Endothelial cell of umbilical vein (primary cell): ENCODE measurements around the gene NDUFAF2. TPM values are rescaled to one million over a fixed set of nuclear protein-coding genes. Genes with fewer than 3 reads are reported as not detected.

ENCODE experiments used
- BruUV-seq: library from RNA; stranded (reverse); fragments of 400-500 nt; replicated peaks from 2 replicates; lab custom pipeline; 2021; lab: Mats Ljungman, UMichigan
- CTCF ChIA-PET: fragments of 300-600, 350-600 bp; sonication (Branson Sonifier 250); formaldehyde crosslinking; loops from one replicate; lab custom pipeline; 2021; ENCODE audit warnings: antibody characterized with exemption, inconsistent platforms; lab: Charles Lee
- POLR2A ChIA-PET: fragments of 300-600, 350-600 bp; sonication (Branson Sonifier 250); formaldehyde crosslinking; loops from one replicate; lab custom pipeline; 2021; ENCODE audit warnings: antibody characterized with exemption, inconsistent platforms; lab: Charles Lee
- DNase-seq: peaks from one replicate; pipeline ENCODE4 v3.0.0-alpha.2; 2011; ENCODE audit warnings: low read depth, low spot score
- FAIRE-seq: peaks from 2 replicates; lab custom pipeline; 2011; peaks lifted over from hg19 to GRCh38; lab: Jason Lieb, UNC
- H2AFZ ChIP-seq: 2 replicates; pipeline ENCODE4 v1.6.0; 2012; ENCODE audit warnings: low read depth, low read length, control low read depth, inconsistent platforms
- H3K27ac ChIP-seq: 2 replicates; pipeline ENCODE4 v1.5.1; 2011; ENCODE audit warnings: low read depth, mild to moderate bottlenecking, control low read depth, low read length, moderate library complexity; ENCODE audit not compliant: insufficient read depth
- H3K27me3 ChIP-seq, 2 experiments: 2 replicates each; pipeline versions ENCODE4 v1.6.0 to v1.6.1; 2011; ENCODE audit warnings: low read length in 2 of 2, mixed read lengths in 1 of 2; ENCODE audit not compliant: control insufficient read depth in 2 of 2, insufficient read depth in 2 of 2
- H3K36me3 ChIP-seq, 2 experiments: 2 replicates in 1 of 2; 3 replicates in 1 of 2; pipeline ENCODE4 v1.5.1; 2011; ENCODE audit warnings: low read length in 2 of 2, mild to moderate bottlenecking in 1 of 2, moderate library complexity in 1 of 2; ENCODE audit not compliant: control insufficient read depth in 2 of 2, insufficient read depth in 2 of 2; ENCODE audit errors: extremely low read depth in 1 of 2
- H3K4me1 ChIP-seq: 3 replicates; pipeline ENCODE4 v1.5.1; 2011; ENCODE audit warnings: mild to moderate bottlenecking, low read length; ENCODE audit not compliant: control insufficient read depth, insufficient read depth; ENCODE audit errors: extremely low read depth
- H3K4me2 ChIP-seq: 2 replicates; pipeline ENCODE4 v1.6.1; 2011; ENCODE audit warnings: low read length, control low read depth, mixed read lengths; ENCODE audit not compliant: insufficient read depth
- H3K4me3 ChIP-seq, 3 experiments: fragments of 200-600 bp in 1 of 3; sonication (generic), shearing (Covaris generic) in 1 of 3; replicated peaks in 1 of 3; 2 replicates each; pipeline ENCODE4 v1.5.1; 2011 to 2016; ENCODE audit warnings: control low read depth in 3 of 3, low read length in 3 of 3, mild to moderate bottlenecking in 2 of 3, inconsistent platforms in 1 of 3, low read depth in 1 of 3, moderate library complexity in 1 of 3; ENCODE audit not compliant: insufficient read depth in 1 of 3
- H3K79me2 ChIP-seq: 2 replicates; pipeline ENCODE4 v1.6.0; 2012; ENCODE audit warnings: low read length, inconsistent platforms; ENCODE audit not compliant: control insufficient read depth, insufficient read depth
- H3K9ac ChIP-seq: replicated peaks from 2 replicates; pipeline ENCODE3; 2011; ENCODE audit warnings: low read length, control low read depth; ENCODE audit not compliant: insufficient read depth; ENCODE audit errors: extremely low read depth
- H3K9me1 ChIP-seq: replicated peaks from 3 replicates; pipeline ENCODE4 v1.6.0; 2011; ENCODE audit warnings: mild to moderate bottlenecking, low read length; ENCODE audit not compliant: control insufficient read depth, insufficient read depth; ENCODE audit errors: extremely low read depth
- H3K9me3 ChIP-seq: replicated peaks from 2 replicates; pipeline ENCODE4 v1.5.1; 2012; ENCODE audit warnings: low read length, inconsistent platforms; ENCODE audit not compliant: control insufficient read depth, insufficient read depth
- H4K20me1 ChIP-seq: replicated peaks from 2 replicates; pipeline ENCODE3; 2011; ENCODE audit warnings: mild to moderate bottlenecking, low read length; ENCODE audit not compliant: control insufficient read depth, insufficient read depth; ENCODE audit errors: extremely low read depth
- EZH2 ChIP-seq: IDR thresholded peaks from 2 replicates; pipeline ENCODE4 v1.6.1; 2012; ENCODE audit warnings: borderline replicate concordance, low read depth, mild to moderate bottlenecking, moderate library complexity, low read length, inconsistent platforms; ENCODE audit not compliant: severe bottlenecking
- FOS ChIP-seq: IDR thresholded peaks from 2 replicates; pipeline ENCODE4 v1.6.1; 2011; ENCODE audit warnings: mild to moderate bottlenecking, low read length, moderate library complexity, borderline replicate concordance; ENCODE audit not compliant: insufficient read depth
- GATA2 ChIP-seq: IDR thresholded peaks from 2 replicates; pipeline ENCODE4 v1.7.0; 2011; ENCODE audit warnings: low read depth, mild to moderate bottlenecking, moderate library complexity, mixed read lengths, low read length; ENCODE audit not compliant: insufficient read length, insufficient read depth
- JUN ChIP-seq: IDR thresholded peaks from 2 replicates; pipeline ENCODE4 v1.6.1; 2011; ENCODE audit warnings: borderline replicate concordance, low read depth; ENCODE audit not compliant: insufficient read length, insufficient read depth
- MYC ChIP-seq: IDR thresholded peaks from one replicate; pipeline ENCODE4 v1.6.1; 2011; ENCODE audit warnings: mild to moderate bottlenecking, low read depth, low read length
- POLR2A ChIP-seq: IDR thresholded peaks from 2 replicates; pipeline ENCODE4 v1.6.1; 2012; ENCODE audit warnings: low read depth, mild to moderate bottlenecking, control low read depth, low read length
- POLR2AphosphoS5 ChIP-seq: IDR thresholded peaks from 2 replicates; pipeline ENCODE4 v1.6.1; 2012; ENCODE audit warnings: low read depth, mild to moderate bottlenecking, control low read depth, low read length, moderate library complexity; ENCODE audit not compliant: insufficient read depth
- dilution Hi-C: fragments of 300-500 bp; cut with MboI; formaldehyde crosslinking; loops from one replicate; pipeline ENCODE4 v1.15.0; 2019; ENCODE audit warnings: low sequenced_read_pairs; ENCODE audit not compliant: extremely low pct_ligation_motif_present
- intact Hi-C: fragments of 100-400 bp; cut with micrococcal nuclease; formaldehyde crosslinking; loops from one replicate; pipeline ENCODE4 v1.10.0; 2022
- polyA plus RNA-seq, 4 experiments: library from polyadenylated mRNA; depleted of rRNA in 3 of 4; stranded (reverse) in 3 of 4; unstranded in 1 of 4; fragments of >200 nt; gene quantifications; 2 replicates each; pipeline versions ENCODE4 v1.2.1 to v1.2.3, GENCODE V29; 2011 to 2012; ENCODE audit warnings: missing spikeins in 1 of 4
- total RNA-seq: library from RNA; stranded (reverse); gene quantifications from 2 replicates; pipeline ENCODE4 v1.2.3, GENCODE V29; 2021
- TF ChIP-seq, protein P1 (sequence below), 2 donors: IDR thresholded peaks; 1 replicate in 1 of 2; 2 replicates in 1 of 2; pipeline ENCODE4 v1.5.1; 2011; ENCODE audit warnings: low read length in 2 of 2, mild to moderate bottlenecking in 2 of 2, moderate library complexity in 2 of 2, control low read depth in 1 of 2, inconsistent platforms in 1 of 2, low read depth in 1 of 2; ENCODE audit not compliant: insufficient read depth in 1 of 2; ENCODE audit errors: extremely low read depth in 1 of 2
- TF ChIP-seq, protein P2 (sequence below): IDR thresholded peaks from 2 replicates; pipeline ENCODE4 v1.6.1; 2011; ENCODE audit not compliant: insufficient read depth, insufficient read length

NDUFAF2 gene
- total and polyA plus RNA-seq, 2 donors (not counting 3 experiments of a cell fraction or from before 2014, with no cell fraction given), result 10.7 to 39.9 TPM

DNA sequence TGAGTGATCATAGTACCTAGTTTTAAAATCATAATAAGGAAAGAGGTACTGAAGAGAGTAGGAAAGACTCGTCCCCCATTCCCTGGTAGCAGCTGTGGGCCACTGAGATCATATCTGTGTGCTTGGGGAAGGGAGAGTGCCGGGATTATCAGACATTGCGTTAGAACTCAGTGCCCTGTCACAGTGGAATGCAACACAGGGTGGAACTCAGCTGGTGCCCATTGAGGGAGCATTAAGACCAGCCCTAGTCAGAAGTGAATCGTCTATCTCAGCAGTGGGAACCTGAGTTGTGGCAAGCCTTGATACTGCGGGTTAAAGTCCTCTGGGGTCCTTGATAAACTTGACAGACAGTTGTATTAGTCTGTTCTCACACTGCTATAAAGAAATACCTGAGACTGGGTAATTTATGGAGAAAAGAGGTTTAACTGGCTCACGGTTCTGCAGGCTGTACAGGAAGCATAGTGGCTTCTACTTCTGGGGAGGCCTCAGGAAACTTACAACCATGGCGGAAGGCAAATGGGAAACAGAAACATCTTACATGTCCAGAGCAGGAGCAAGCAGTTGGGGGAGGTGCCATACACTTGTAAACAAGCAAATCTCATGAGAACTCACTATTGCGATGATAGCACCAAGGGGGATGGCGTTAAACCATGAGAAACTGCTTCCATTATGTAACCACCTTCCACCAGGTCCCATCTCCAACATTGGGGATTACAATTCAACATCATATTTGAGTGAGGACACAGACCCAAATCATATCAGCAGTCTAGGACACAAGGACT is 33.1 kb downstream of the NDUFAF2 start:
- TF ChIP-seq, protein P1, sequence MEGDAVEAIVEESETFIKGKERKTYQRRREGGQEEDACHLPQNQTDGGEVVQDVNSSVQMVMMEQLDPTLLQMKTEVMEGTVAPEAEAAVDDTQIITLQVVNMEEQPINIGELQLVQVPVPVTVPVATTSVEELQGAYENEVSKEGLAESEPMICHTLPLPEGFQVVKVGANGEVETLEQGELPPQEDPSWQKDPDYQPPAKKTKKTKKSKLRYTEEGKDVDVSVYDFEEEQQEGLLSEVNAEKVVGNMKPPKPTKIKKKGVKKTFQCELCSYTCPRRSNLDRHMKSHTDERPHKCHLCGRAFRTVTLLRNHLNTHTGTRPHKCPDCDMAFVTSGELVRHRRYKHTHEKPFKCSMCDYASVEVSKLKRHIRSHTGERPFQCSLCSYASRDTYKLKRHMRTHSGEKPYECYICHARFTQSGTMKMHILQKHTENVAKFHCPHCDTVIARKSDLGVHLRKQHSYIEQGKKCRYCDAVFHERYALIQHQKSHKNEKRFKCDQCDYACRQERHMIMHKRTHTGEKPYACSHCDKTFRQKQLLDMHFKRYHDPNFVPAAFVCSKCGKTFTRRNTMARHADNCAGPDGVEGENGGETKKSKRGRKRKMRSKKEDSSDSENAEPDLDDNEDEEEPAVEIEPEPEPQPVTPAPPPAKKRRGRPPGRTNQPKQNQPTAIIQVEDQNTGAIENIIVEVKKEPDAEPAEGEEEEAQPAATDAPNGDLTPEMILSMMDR (IDR thresholded peaks at IDR 0.05; ENCODE audit: extremely low read depth in 1 of 2, insufficient read depth in 1 of 2, low read depth in 1 of 2, low read length in 2 of 2), result no peak
- TF ChIP-seq POLR2AphosphoS5 (no peak), EZH2 (no peak), MYC (no peak), GATA2 (no peak), JUN (no peak), FOS (no peak), POLR2A (no peak)
- TF ChIP-seq, protein P2, sequence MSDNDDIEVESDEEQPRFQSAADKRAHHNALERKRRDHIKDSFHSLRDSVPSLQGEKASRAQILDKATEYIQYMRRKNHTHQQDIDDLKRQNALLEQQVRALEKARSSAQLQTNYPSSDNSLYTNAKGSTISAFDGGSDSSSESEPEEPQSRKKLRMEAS, result no peak
- intact Hi-C loops, result no loop called here
- FAIRE-seq (no peak), DNase-seq (no peak)
- Histone ChIP-seq H3K36me3 (no peaks in the 10 kb centered on the region), H3K9ac (no peak overlapping the region), H2AFZ (no peak overlapping the region), H3K79me2 (peaks cover 4% of the 10 kb centered on the region), H3K27me3 (no peaks in the 10 kb centered on the region), H4K20me1 (no peaks in the 10 kb centered on the region), H3K9me3 (no peaks in the 10 kb centered on the region), H3K4me1 (no peaks in the 10 kb centered on the region), H3K4me2 (no peak overlapping the region), H3K27ac (no peak overlapping the region), H3K9me1 (no peaks in the 10 kb centered on the region), H3K4me3 (no peak overlapping the region)
- dilution Hi-C loops, result no loop called here
- POLR2A ChIA-PET, result no interaction called here
- BruUV-seq, result no TSS peak
- CTCF ChIA-PET, result no interaction called here
